ENCODE data around the gene KRTAP29-1. TPM values are rescaled to one million over a fixed set of nuclear protein-coding genes. Genes with fewer than 3 reads are reported as not detected.

Gene KRTAP29-1
- total and polyA plus RNA-seq, 12 donors: not detected

GRCh38 chr17:41308918-41309359 is 6.3 kb upstream of the KRTAP29-1 start, which contains the start of gene KRTAP16-1:
Gene KRTAP16-1, minus strand, starts transcription at chr17:41309309. Its CDS starts 56 bp downstream, at chr17:41309253.
- no peaks in the 10 kb centered on the region for H3K36me3 ChIP-seq (replicated peaks in 1 of 2)
- no peaks in the 10 kb centered on the region for H3K4me1 ChIP-seq (replicated peaks in 1 of 2)
- WGBS, 4 donors: 66 to 83% (median 71%) methylated on average over 4 to 7 of the region's 7 CpGs
- no peak within 1 kb of the TSS for H3K27ac ChIP-seq
- no peaks in the 10 kb centered on the region for H3K27me3 ChIP-seq
- H3K4me3 ChIP-seq: no peak within 1 kb of the TSS
- no peak for TF ChIP-seq POLR2A (IDR thresholded peaks at IDR 0.05)
- no peak for TF ChIP-seq CTCF (IDR thresholded peaks at IDR 0.05)
- no peak for DNase-seq
- no peaks in the 10 kb centered on the region for H3K9me3 ChIP-seq (replicated peaks in 1 of 3)
- intact Hi-C loops (cut with DNase I): no loop called here

GRCh38 chr17:41308251-41308917 is 5.7 kb upstream of the KRTAP29-1 start:
- DNase-seq: peak in 2 of 7 donors; percentile 8 to 34
- H3K27me3 ChIP-seq: no peaks in the 10 kb centered on the region
- H3K36me3 ChIP-seq (replicated peaks in 1 of 2): no peaks in the 10 kb centered on the region
- H3K4me1 ChIP-seq (replicated peaks in 1 of 2): no peaks in the 10 kb centered on the region
- H3K4me3 ChIP-seq: no peak overlapping the region
- TF ChIP-seq POLR2A (IDR thresholded peaks at IDR 0.05): no peak
- no peak for TF ChIP-seq CTCF (IDR thresholded peaks at IDR 0.05)
- H3K27ac ChIP-seq: no peak overlapping the region
- intact Hi-C loops (cut with DNase I): no loop called here
- 53 to 66% (median 59%) methylated on average over 8 to 10 of the region's 10 CpGs for WGBS, 4 donors
- H3K9me3 ChIP-seq (replicated peaks in 1 of 3): no peaks in the 10 kb centered on the region

GRCh38 chr17:41307647-41308046 is 5.0 kb upstream of the KRTAP29-1 start:
- Histone ChIP-seq H3K4me3 (no peak overlapping the region), H3K27ac (no peak overlapping the region), H3K27me3 (no peaks in the 10 kb centered on the region), H3K36me3 (replicated peaks in 1 of 2) (no peaks in the 10 kb centered on the region), H3K4me1 (replicated peaks in 1 of 2) (no peaks in the 10 kb centered on the region), H3K9me3 (replicated peaks in 1 of 3) (no peaks in the 10 kb centered on the region)
- WGBS, 4 donors: 71 to 79% (median 76%) methylated on average over 9 of the region's 9 CpGs
- intact Hi-C loops (cut with DNase I): no loop called here
- no peak for DNase-seq
- TF ChIP-seq POLR2A (IDR thresholded peaks at IDR 0.05): no peak

- TF ChIP-seq CTCF (IDR thresholded peaks at IDR 0.05): no peak
- TF ChIP-seq POLR2A (IDR thresholded peaks at IDR 0.05): no peak
- Histone ChIP-seq H3K9me3 (replicated peaks in 1 of 3) (no peaks in the 10 kb centered on the region), H3K4me1 (replicated peaks in 1 of 2) (no peaks in the 10 kb centered on the region), H3K4me3 (no peak overlapping the region), H3K27me3 (no peaks in the 10 kb centered on the region), H3K36me3 (replicated peaks in 1 of 2) (no peaks in the 10 kb centered on the region), H3K27ac (no peak overlapping the region)
- WGBS, 4 donors: 80 to 86% (median 82%) methylated on average over 12 of the region's 12 CpGs
- DNase-seq: no peak
- intact Hi-C loops (cut with DNase I): no loop called here
Observed at GRCh38 chr17:41304091-41304490, 1.4 kb upstream of the KRTAP29-1 start.

GRCh38 chr17:41302981-41303380 is 330 bp upstream of the KRTAP29-1 start:
- DNase-seq: no peak
- no peak overlapping the region for H3K27ac ChIP-seq
- no peaks in the 10 kb centered on the region for H3K9me3 ChIP-seq (replicated peaks in 1 of 3)
- WGBS, 4 donors: 70 to 89% (median 77%) methylated on average over 4 of the region's 4 CpGs
- H3K4me3 ChIP-seq: no peak overlapping the region
- H3K36me3 ChIP-seq (replicated peaks in 1 of 2): no peaks in the 10 kb centered on the region
- H3K27me3 ChIP-seq: no peaks in the 10 kb centered on the region
- TF ChIP-seq POLR2A (IDR thresholded peaks at IDR 0.05): no peak
- TF ChIP-seq CTCF (IDR thresholded peaks at IDR 0.05): no peak
- H3K4me1 ChIP-seq (replicated peaks in 1 of 2): no peaks in the 10 kb centered on the region
- intact Hi-C loops (cut with DNase I): no loop called here

Data from adrenal gland (tissue), 12 donors.